DMS79 treated with DMSO at 0.1 percent for 48 hours (cell line): ENCODE results near the gene AMZ2.
"Not testable (repeated sequence)": the region's sequence is repeated elsewhere in the genome, so short reads cannot be mapped to it uniquely, and the experiment has no call there.

Experiments used
- DNase-seq: peaks from one replicate; lab custom pipeline; 2025; lab: John Stamatoyannopoulos, UW

The AMZ2 gene

GRCh38 chr17:68220786-68221185 is 27.1 kb upstream of the AMZ2 start:
- DNase-seq, result not testable (repeated sequence)

DNA sequence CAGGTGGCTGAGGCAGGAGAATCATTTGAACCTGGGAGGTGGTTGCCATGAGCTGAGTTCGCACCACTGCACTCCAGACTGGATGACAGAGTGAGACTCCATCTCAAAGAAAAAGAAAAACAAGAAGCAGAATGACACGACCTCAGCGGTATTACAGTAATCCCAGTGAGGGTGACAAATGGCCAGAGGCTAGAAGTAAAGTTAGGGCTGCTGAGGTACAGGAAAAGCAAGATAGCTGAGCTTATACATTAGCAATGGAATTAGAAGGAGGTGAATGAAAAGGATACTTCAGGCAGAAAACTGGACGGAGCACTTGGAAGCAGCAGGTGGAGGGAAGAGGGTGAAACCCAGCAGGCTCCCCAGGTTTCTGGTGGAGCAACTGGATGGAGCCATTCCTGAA is 26.1 kb upstream of the AMZ2 start:
- no peak for DNase-seq

- DNase-seq, result no peak
These were observed 25.2 kb upstream of the AMZ2 start for GRCh38 chr17:68222606-68223005.

- DNase-seq, result not testable (repeated sequence)
These were observed 22.8 kb upstream of the AMZ2 start for GRCh38 chr17:68225055-68225454.

- DNase-seq, result not testable (repeated sequence)
These were observed 19.7 kb upstream of the AMZ2 start for GRCh38 chr17:68228039-68228680.

DNA sequence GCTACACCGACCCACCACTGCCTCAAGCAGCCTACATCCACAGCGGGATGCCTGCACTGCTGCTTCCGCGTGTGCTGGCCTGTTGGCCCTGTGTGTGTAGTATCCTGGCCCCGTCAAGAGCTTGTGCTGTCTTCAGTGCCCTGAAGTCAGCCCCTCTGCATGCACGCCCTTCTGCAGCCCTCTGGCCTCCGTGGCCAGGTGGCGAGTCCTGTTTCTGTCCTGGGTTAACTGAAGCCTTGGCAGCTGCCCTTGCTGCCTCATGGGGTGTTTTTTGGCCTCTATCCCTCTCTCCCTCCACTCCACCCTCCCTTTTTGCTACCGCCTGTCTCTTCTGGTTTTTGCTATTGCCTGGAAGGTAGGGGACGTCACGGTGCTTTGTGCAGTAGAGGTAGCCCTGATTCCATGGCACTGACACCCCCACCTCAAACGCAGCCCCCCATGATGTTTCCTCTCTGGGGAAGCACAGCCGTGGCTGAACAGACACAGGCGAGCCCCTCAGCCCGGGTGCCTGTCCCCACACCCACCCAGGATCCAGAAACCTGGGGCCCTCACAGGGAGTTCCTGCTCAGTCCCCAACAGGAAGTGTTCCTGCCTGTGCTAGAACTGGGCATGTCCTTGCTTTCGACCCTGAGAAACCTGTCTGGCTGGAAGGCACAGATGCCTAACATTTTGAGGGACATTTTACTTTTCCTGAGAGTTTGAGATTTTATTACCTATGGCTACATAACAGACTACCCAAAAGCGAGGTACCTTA is 18.8 kb upstream of the AMZ2 start:
- DNase-seq, result no peak

DNA sequence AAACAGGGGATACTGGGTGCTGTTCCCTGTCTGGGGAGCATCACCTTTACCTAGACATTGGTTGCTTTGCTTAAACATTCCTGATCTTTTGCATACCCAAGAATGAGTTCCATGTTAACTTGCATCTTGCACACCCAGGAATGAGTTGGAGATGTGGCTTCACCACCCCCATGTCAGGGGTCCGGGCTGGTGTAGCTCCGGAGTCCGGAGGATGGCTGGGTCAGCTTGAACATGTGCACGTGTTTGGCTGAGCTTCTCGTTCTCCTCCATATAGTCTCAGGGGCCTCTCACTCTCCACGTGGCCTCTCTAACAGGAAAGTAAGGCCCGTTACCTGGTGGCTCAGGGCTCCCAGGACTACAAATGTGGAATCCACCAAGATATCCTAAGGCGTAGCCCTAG is 18.2 kb upstream of the AMZ2 start:
- no peak for DNase-seq

DNA sequence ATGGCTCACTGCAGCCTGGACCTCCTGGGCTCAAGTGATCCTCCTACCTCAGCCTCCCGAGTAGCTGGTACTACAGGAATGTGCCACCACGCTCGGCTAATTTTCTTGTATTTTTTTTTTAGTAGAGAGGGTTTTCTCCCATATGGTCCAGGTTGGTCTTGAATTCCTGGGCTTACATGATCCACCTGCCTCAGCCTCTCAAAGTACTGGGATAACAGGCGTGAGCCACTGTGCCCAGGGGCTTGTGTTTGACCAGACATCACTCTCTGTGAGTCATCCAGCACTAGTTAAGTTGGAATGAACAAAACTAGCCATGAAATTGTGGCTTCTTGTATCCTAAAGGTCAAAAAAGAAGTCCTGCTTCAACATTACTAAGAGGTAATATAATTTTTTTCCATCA is 16.7 kb upstream of the AMZ2 start:
- DNase-seq, result not testable (repeated sequence)

GRCh38 chr17:68231541-68231940 is 16.3 kb upstream of the AMZ2 start:
- no peak for DNase-seq

DNA sequence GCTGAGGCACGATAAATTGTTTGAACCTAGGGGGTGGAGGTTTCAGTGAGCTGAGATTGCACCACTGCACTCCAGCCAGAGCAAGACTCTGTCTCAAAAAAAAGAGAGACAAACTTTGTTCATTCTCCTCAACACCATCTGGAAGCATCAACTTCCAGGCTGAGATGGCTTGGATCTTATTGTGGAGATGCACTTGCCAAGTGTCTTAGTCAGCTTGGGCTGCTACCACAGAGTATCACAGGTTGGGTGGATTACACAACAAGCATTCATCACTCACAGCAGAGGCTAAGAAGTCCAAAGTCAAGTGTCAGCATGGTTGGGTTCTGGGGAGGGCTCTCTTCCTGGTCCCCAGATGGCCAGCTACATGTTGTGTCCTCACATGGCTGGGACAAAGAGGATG is 15.1 kb upstream of the AMZ2 start:
- not testable (repeated sequence) for DNase-seq

DNA sequence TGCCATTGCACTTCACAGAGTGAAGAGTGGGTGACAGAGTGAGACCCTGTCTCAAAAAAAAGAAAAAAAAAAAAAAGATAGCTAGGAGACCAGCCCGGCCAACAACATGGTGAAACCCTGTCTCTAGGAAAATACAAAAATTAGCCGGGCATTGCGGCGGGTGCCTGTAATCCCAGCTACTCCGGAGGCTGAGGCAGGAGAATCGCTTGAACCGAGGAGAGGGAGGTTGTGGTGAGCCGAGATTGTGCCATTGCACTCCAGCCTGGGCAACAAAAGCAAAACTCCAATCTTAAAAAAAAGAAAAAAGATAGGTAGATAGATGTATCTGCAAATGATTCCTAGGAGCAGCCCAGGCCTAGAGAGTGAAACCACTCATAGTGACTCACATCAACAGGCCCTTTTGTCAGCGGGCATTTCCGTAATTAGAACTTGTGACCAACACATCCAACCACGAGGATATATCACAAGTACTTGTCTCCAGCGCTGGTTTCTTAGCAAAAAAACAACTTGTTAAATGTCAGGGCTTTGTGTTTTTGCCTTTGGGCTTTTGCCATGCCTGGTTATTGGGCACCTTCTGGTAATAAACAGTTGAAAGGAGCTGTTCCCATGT is 13.0 kb upstream of the AMZ2 start:
- DNase-seq, result not testable (repeated sequence)

- DNase-seq, result not testable (repeated sequence)
These were observed 12.5 kb upstream of the AMZ2 start for GRCh38 chr17:68235336-68235791.

GRCh38 chr17:68237369-68238163 is 10.3 kb upstream of the AMZ2 start:
- not testable (repeated sequence) for DNase-seq

DNA sequence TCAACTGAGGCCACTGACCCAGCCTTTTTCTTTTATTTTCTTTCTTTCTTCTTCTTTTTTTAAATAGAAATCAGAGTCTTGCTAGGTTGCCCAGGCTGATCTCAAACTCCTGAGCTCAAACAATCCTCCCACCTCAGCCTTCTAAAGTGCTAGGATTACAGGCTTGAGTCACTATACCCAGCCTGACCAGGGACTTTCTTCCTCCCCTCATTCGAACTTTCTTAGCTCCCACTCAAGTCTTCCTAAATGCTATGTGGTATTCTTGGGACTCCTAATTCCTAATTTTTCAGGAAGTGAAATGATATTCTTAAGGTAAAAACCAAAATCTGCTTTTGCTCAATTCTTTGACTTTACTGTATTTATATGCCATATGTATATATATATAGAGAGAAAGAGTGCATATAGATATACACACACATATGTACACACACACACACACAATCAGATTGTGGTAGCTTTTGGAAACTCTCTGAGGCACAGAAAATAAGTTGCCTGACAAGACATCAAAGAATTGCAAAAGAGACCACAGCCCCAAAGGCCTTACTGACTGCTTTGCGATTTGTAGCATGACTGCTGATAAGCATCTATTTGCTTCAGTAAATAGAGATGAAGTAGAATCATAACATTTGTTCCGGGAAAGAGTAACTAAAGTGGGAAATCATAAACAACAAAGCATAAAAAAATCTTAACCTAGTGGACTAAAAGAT is 9.5 kb upstream of the AMZ2 start:
- no peak for DNase-seq

GRCh38 chr17:68238871-68239253 is 9.0 kb upstream of the AMZ2 start:
- no peak for DNase-seq

DNA sequence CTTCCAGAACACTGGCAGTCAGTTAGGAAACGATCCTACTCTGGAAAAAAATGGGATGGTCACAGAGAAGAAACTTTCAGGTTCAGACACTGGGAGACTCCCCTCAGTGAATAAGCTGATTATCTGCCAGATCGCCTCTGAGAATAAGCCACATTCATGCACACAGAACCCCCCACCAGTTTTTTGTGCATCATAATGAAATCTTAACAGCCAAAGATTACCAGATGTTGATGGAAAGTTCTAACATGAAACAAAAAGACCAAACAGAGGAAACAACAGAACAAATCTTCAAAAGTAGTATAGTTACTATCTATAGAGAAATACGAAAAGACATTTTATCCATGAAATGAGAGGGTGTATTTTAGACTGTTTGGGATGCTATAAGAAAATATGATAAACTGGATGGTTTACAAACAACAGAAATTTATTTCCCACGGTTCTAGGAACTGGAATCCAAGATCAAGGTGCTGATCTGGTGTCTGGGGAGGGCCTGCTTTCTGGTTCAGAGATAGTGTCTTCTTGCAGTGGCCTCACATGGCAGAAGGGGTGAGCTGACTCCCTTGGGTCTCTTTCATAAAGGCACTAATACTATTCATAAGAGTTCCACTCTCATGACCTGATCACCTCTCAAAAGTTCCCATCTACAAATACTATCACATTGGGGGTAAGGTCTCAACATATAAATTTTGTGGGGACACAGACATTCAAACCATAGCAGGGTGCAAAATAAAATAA is 8.0 kb upstream of the AMZ2 start:
- no peak for DNase-seq

GRCh38 chr17:68246271-68247028 is 1.4 kb upstream of the AMZ2 start:
- DNase-seq, result no peak

DNA sequence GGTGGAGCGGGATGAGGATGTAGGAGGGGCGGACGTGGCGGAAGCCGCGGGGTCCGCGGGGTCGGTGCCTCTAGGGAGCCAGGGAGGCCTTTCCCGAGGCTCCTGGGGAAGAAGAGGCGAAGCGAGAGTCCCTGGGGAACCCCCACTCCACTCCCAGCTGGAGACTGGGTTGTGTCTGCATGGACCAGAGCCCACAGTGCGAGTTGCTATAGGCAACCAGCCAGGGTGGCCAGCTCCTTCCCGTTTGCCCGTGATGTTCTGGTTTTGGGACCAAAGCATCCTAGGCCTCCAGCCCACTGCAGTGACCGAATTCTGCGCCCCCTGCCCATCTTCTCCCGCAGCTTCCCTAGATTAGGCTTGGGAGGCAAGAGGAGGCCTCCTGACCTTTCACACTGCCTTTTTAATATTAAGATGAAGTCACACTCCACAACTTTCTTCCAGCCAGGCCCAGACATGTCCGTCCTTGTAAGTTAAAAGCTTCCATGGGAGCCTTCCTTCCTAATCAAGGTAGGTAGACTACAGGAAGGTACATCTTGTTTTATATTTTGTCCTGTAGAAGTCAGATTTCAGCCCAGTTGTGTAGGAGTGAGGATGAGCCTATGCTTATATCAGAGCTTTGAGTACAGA is 469 bp downstream of the AMZ2 start:
- peak; percentile 13 for DNase-seq

GRCh38 chr17:68248891-68249290 is 1.0 kb downstream of the AMZ2 start:
- no peak for DNase-seq

- peak; percentile 9 for DNase-seq
These were observed 1.5 kb downstream of the AMZ2 start for GRCh38 chr17:68249354-68249765.
